Measurements from ENCODE around the gene FSTL5. TPM values are rescaled to one million over a fixed set of nuclear protein-coding genes. Genes with fewer than 3 reads are reported as not detected.

The FSTL5 gene
- total and polyA plus RNA-seq, 2 of the 8 experiments (the other 6 are each of a cell fraction or from before 2014, with no cell fraction given), result 0.09 to 0.32 TPM

- FAIRE-seq, result no peak
- 93% methylated on average over 1 of the region's 1 CpG; no CpG with 5 or more reads in 1 of the 2 experiments for WGBS, 2 experiments (ENCODE audit: extremely low coverage in 1 of 2, insufficient coverage in 1 of 2, insufficient read length in 1 of 2, insufficient replicate concordance in 2 of 2, low coverage in 1 of 2, low lambda C conversion rate in 2 of 2, missing lambda C conversion rate in 1 of 2)
- TF ChIP-seq RXRA (IDR thresholded peaks at IDR 0.05; ENCODE audit: insufficient read depth, low read depth, low read length), result no peak
- TF ChIP-seq GABPA (IDR thresholded peaks at IDR 0.05; ENCODE audit: borderline replicate concordance, insufficient read depth, low read length), result no peak
- TF ChIP-seq HDAC6 (IDR thresholded peaks at IDR 0.05; ENCODE audit: low read depth, low read length), result no peak
- no peak for TF ChIP-seq CREB1 (IDR thresholded peaks at IDR 0.05)
- TF ChIP-seq TCF12 (IDR thresholded peaks at IDR 0.05; ENCODE audit: low read depth, low read length), result no peak
- TF ChIP-seq CBX5 (IDR thresholded peaks at IDR 0.05; ENCODE audit: low read depth, low read length), result no peak
- TF ChIP-seq KDM1A (IDR thresholded peaks at IDR 0.05; ENCODE audit: borderline replicate concordance, low read length), result no peak
- no peak for TF ChIP-seq EZH2 (IDR thresholded peaks at IDR 0.05; ENCODE audit: low read depth, low read length, severe bottlenecking)
- no peak for TF ChIP-seq POLR2AphosphoS5 (IDR thresholded peaks at IDR 0.05; ENCODE audit: low read depth, low read length)
- TF ChIP-seq SP1 (IDR thresholded peaks at IDR 0.05; ENCODE audit: low read depth, low read length), result no peak
- no peak for TF ChIP-seq SIN3A (conservative IDR thresholded peaks at IDR 0.05 in 1 of 2, IDR thresholded peaks at IDR 0.05 in 1 of 2; ENCODE audit: low read depth in 1 of 2, low read length in 2 of 2)
- no peak for TF ChIP-seq SAP30 (IDR thresholded peaks at IDR 0.05; ENCODE audit: insufficient read depth, insufficient replicate concordance, low read length)
- TF ChIP-seq TAF1 (IDR thresholded peaks at IDR 0.05; ENCODE audit: low read depth, low read length), result no peak
These were observed 401.0 kb downstream of the FSTL5 start for GRCh38 chr4:161762796-161763195.

More at GRCh38 chr4:161762796-161763195, 401.0 kb downstream of the FSTL5 start:
- no peak overlapping the region for H4K5ac ChIP-seq (ENCODE audit: insufficient read length, low read depth, low read length)
- H3K23ac ChIP-seq (ENCODE audit: insufficient read length), result no peak overlapping the region
- H2BK120ac ChIP-seq (replicated peaks; ENCODE audit: low read depth, low read length), result no peak overlapping the region
- no peak overlapping the region for H2BK5ac ChIP-seq (ENCODE audit: low read depth, low read length)
- no peaks in the 10 kb centered on the region for H3K9me3 ChIP-seq (ENCODE audit: insufficient read depth in 2 of 2, low read depth in 1 of 2, low read length in 1 of 2)
- no peak overlapping the region for H3K4me2 ChIP-seq (ENCODE audit: insufficient read depth in 1 of 2, low read depth in 2 of 2, low read length in 2 of 2)
- H2AK5ac ChIP-seq (ENCODE audit: low read depth, low read length), result no peak overlapping the region
- no peaks in the 10 kb centered on the region for H3K79me1 ChIP-seq (ENCODE audit: low read depth, low read length)
- H2BK15ac ChIP-seq (ENCODE audit: low read length), result no peak overlapping the region
- no peak overlapping the region for H3K27ac ChIP-seq (ENCODE audit: low read depth, low read length)
- ChIA-PET CTCF (ENCODE audit: partially characterized antibody) (no interaction called here), POLR2A (ENCODE audit: partially characterized antibody) (no interaction called here)
- H4K8ac ChIP-seq (ENCODE audit: extremely low read depth, insufficient read depth, low read length), result no peak overlapping the region
- H2AFZ ChIP-seq (ENCODE audit: low read length), result no peak overlapping the region
- H3K4ac ChIP-seq (replicated peaks; ENCODE audit: insufficient read length, low read depth, low read length), result no peak overlapping the region
- no peak overlapping the region for H2BK12ac ChIP-seq (ENCODE audit: low read depth, low read length)
- no peak overlapping the region for H3K4me3 ChIP-seq (ENCODE audit: extremely low read depth in 1 of 4, insufficient read depth in 2 of 4, low read depth in 3 of 4, low read length in 4 of 4)
- no peaks in the 10 kb centered on the region for H4K20me1 ChIP-seq (replicated peaks in 1 of 2; ENCODE audit: control insufficient read depth in 1 of 2, insufficient read depth in 2 of 2, low read length in 2 of 2)
- H3K18ac ChIP-seq (ENCODE audit: extremely low read depth, low read length), result no peak overlapping the region
- no peaks in the 10 kb centered on the region for H3K4me1 ChIP-seq (replicated peaks in 1 of 4; ENCODE audit: control insufficient read depth in 3 of 4, insufficient read depth in 4 of 4, low read length in 3 of 4)
- H3K56ac ChIP-seq (replicated peaks; ENCODE audit: insufficient read length, low read depth, low read length), result no peak overlapping the region
- no peaks in the 10 kb centered on the region for H3K23me2 ChIP-seq (ENCODE audit: low read depth, low read length)
- H3K79me2 ChIP-seq (ENCODE audit: control insufficient read depth in 1 of 2, insufficient read depth in 2 of 2, low read length in 2 of 2), result no peaks in the 10 kb centered on the region
- H3K9ac ChIP-seq (replicated peaks in 1 of 4; ENCODE audit: extremely low read depth in 1 of 4, low read depth in 3 of 4, low read length in 3 of 4), result no peak overlapping the region
- no peak overlapping the region for H2BK20ac ChIP-seq (ENCODE audit: low read length)
- no peaks in the 10 kb centered on the region for H3K27me3 ChIP-seq (replicated peaks in 1 of 4; ENCODE audit: control insufficient read depth in 3 of 4, extremely low read depth in 1 of 4, insufficient read depth in 3 of 4, low read length in 3 of 4)
- no peak overlapping the region for H4K91ac ChIP-seq (replicated peaks; ENCODE audit: insufficient read length, low read length)
- no peak overlapping the region for H3K14ac ChIP-seq (ENCODE audit: insufficient read length)
- DNase-seq (ENCODE audit: low read depth in 1 of 2, low spot score in 2 of 2), result no peak
- no peaks in the 10 kb centered on the region for H3K36me3 ChIP-seq (ENCODE audit: control insufficient read depth in 2 of 4, insufficient read depth in 4 of 4, low read length in 3 of 4)

All from H1 (cell line).